Right ventricle myocardium inferior (tissue), 1 donor: ENCODE results near the gene STT3B. TPM values are rescaled to one million over a fixed set of nuclear protein-coding genes. Genes with fewer than 3 reads are reported as not detected.
"Not testable (repeated sequence)": the region's sequence is repeated elsewhere in the genome, so short reads cannot be mapped to it uniquely, and the experiment has no call there.

Source experiments
- ATAC-seq: fragments of 200-7000 bp; cut with Tn5 transposase; one replicate; pipeline ENCODE4 v1.9.1; 2020; ENCODE audit warnings: mild to moderate bottlenecking, moderate library complexity
- DNase-seq: peaks from one replicate; pipeline ENCODE4 v3.0.0; 2021; ENCODE audit errors: missing footprints
- intact Hi-C: fragments of 100-400 bp; cut with DNase I; formaldehyde crosslinking; loops from one replicate; pipeline ENCODE4 v1.11.0; 2022
- long read RNA-seq: library from polyadenylated mRNA; unstranded; transcript quantifications from one replicate; pipeline ENCODE4 v2.0.0, GENCODE V29; 2021
- total RNA-seq: library from RNA; stranded (reverse); fragmentation: NEBNext Ultra II Directional; extraction: Animal tissue kit (Norgen Biotek cat#: 25700); gene quantifications from one replicate; pipeline ENCODE4 v1.2.1, GENCODE V29; 2021
- donor health status: DM: no; HTN: yes; CAD: no; lungs with severe emphysema.

Gene STT3B
- total RNA-seq = 98.6 TPM
- long read RNA-seq, full-length matches to known transcripts = 79 of 91 reads
- long read RNA-seq, partial matches to known transcripts = 3 of 91 reads
- long read RNA-seq, other reads (novel, unspliced or antisense) = 9 of 91 reads

DNA sequence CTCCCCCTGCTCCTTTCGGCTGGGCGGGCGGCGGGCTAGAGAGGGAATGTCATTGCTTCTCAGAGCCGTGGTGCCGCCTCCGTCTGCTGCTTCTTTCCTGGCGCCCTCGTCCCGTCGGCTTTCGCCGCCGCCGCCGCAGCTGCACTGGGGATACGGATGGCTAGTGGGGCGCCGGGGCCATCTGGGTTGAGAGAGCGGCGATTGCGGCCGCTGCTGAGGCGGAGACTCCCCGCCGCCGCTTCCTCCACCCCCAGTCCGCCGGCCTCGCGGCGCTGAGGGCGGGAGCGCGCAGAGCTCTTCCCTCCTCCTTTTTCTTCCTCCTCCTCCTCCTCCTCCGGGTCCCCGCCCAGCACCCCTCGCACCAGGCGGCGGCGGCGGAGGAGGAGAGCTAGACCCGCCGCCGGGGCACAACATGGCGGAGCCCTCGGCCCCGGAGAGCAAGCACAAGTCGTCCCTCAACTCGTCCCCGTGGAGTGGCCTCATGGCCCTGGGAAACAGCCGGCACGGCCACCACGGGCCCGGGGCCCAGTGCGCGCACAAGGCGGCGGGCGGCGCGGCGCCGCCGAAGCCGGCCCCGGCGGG is at the start of gene STT3B:
Gene STT3B, plus strand, starts transcription at position 339 of the 582 bp plus-strand sequence. Its CDS starts 74 bp downstream, at position 413.
- intact Hi-C loops = loop anchor here (2.0 to 10.0 kb wide), 3 partner anchors 48 to 452 kb away; partner anchors contain the start of genes OSBPL10 and ZNF860

DNA sequence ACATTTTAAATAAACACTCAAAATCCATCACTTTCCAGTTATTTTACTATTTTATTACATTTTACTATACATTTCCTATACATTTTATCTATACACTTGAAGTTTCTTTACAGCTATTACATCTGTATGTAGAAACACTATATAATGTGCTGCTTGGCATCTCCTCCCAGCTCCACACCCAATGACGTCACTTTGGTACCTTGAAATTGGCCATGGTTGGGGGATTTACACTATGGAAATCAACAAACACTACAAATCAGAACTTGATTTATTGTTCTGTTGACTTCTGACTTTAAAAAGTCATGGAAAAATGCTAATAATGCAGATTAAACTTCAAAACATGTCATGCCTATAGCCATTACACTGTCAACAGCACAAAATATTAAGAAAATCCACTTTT is 48.9 kb upstream of the STT3B start:
- intact Hi-C loops = no loop called here
- DNase-seq = no peak
- ATAC-seq = no peak

More for the DNA sequence above, at the start of gene STT3B:
- ATAC-seq (peak; percentile 83), DNase-seq (peak; percentile 93)

DNA sequence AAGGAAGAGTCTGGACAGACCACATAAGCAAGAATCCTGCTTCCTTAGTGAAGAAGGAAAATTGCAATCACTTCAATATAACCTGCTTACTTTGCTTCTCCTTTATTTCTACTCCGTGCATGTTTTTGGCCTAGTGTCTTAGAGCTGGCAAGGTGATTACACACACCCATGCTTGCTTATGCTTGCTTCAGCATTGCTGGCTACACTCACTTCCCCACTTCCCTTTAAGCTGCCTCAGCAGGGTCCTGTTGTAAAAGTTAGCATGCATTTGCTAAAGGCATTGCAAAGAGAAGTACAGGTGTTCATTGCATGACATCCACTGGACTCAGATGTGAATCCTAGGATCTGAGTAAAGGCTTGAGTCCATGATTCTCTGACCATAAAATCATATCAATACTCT is 47.5 kb upstream of the STT3B start:
- ATAC-seq (no peak), DNase-seq (no peak)
- intact Hi-C loops = no loop called here

DNA sequence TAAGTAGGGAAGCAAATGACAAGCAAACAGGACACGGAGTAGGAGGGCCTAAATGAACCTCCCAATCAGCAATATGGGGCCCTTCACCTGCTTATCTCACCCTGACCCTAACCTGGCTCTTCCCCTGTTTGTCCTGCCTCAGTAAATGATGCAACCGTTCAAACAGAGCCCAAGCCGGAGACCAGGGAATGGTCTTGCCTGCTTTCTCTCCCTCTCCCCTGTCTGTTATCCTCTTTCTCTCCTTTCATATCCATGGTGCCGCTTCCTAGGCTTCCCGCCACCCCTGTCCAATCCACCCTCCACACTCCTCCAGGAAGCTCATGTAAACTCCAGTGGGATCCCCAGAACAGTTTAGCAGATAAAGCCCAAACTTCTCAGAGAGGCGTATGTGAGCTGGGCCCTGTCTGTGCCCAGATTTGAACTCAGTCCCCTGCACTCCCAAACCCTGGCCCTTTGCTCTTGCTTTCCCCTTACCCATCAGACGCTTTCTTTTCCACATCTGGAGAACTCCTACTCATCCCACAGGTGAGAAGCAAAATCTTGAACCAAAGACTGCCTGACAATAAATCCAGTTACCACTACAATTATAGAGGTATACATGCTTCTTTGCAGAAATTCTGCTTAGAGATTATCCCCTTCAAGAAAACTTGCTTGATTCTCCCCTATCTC is 45.7 kb upstream of the STT3B start:
- intact Hi-C loops = no loop called here
- ATAC-seq = no peak
- DNase-seq = no peak

DNA sequence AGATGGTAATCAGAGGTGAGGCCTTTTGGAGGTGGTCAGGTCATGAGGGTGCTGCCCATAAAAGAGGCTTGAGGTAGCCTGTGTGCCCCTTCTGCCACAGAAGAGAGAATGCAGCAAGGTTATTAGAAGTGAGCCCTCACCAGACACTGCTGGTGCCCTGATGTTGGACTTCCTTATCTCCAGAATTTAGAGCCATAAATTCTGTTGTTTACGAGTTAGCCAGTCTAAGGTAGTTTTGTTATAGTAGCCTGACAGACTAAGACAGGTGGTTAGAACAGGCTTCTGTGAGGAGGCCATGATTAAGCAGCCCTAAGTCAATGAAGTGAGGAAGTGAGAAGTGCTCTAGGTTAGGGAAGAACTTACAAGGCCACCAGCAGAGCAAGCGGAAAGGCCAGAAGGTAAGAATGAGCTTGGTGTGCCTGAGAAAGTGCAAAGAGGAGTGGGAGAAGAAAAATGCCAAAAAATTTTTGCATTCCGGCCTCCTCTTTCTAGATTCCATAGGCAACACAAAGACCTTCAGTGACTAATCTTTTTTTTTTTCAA is 44.2 kb upstream of the STT3B start:
- no peak for ATAC-seq

DNA sequence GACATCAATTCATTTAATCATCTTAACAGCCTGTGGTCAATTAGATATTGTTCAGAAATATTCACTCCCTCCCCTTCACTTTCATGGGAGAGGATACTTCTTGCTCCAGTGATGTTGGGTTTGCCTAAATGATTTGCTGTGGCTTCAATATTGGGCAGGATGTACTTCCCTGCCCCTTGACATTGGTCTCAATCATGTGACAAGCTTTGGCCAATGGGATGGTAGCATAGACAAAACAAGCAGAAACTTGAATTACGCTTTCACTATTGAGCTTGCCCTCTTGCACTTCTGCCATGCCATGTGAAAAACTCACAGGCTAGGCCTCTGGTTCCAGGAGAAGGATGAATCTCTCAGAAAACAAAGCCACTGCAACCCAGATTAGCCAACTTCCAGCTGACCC is 42.2 kb upstream of the STT3B start:
- no peak for ATAC-seq
- DNase-seq = no peak
- intact Hi-C loops = no loop called here

More for the DNA sequence above, 44.2 kb upstream of the STT3B start:
- no peak for DNase-seq
- intact Hi-C loops = no loop called here

DNA sequence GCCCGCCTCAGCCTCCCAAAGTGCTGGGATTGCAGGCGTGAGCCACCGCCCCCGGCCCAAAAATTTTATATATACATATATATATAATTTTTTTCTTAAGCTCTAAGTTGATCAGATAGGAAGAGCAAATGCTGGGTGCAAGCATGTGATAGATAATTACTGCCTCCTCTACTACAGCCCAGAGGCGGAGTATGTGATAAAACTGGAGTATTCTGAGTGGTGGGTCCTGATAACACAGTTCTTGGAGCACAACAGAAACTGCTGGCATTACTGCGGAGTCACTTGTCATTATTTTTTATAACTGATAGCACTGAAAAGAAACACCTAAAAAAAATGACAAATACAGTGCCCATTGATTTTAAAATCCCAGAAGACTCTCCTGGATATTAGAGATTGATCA is 41.1 kb upstream of the STT3B start:
- ATAC-seq (no peak), DNase-seq (no peak)
- intact Hi-C loops = no loop called here

DNA sequence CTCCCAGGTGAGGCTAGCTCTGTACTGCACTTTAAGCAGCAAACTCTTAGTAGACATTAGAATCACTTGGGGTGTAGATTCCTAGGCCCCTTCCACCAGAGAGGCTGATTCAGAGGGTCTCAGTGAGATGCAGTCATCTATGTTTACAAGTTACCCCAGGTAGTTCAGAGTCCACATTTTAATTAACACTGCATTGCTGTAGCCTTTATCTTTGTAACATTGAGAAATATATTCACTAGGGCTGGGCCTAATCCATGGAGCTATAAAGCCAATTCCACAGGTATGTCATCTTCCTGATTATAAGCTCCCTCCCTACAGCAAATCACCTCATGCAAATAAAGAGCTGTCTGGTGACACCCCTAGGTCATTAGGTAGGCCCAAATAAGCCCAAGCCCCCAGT is 39.6 kb upstream of the STT3B start:
- DNase-seq (no peak), ATAC-seq (no peak)
- intact Hi-C loops = no loop called here

DNA sequence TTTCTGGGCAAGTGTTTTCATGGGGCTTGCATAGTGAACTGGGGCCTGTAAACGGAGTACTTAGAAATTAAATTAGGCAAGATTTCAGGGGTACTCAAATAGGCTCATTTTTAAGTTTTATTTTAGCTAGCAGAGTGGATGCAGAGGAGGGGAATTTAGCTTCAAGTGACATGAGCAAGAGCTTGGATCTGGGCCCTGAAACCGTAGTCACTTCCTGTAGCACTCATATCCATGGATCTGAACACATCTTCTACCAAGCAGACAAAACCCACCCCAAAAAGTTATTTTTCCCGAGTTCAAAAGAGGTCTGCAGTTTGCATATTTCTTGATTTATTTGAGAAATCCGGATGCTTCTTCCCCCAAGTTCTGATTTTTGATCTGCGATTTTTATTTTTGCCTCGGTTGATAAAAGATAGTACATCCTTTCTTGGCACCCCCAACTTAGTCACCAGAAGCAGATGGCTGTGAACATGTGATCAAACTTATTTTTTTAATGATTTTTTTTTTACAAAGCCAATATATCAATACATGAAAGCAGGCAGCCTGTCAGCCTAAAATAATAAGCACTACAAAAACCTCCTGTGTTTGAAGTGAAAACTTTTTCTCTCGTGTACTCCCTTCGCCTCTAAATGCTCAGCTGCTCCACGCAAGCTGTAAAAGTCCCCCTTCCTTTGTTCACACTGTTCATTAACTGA is 36.6 kb upstream of the STT3B start:
- intact Hi-C loops = no loop called here
- no peak for ATAC-seq
- no peak for DNase-seq

DNA sequence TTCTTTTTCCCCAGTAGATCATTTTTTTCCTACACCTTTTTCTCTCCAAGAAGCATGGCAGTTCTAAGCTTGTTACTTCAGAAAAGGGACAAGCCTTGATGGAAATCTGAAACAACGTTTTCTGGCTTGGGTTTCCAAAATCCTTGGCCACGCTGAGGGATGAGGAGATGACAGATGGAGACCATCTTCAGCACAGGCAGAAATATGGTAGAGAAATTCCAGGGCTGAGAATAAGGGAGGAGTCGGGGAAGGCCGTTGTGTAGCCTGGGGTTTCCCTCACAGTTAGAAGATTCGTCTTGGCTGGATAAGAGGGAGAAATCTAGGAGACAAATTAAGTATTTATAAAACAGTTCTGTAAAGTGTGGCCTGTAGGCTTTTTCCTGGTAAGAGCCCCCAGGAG is 33.9 kb upstream of the STT3B start:
- no peak for ATAC-seq
- intact Hi-C loops = no loop called here
- DNase-seq = no peak

DNA sequence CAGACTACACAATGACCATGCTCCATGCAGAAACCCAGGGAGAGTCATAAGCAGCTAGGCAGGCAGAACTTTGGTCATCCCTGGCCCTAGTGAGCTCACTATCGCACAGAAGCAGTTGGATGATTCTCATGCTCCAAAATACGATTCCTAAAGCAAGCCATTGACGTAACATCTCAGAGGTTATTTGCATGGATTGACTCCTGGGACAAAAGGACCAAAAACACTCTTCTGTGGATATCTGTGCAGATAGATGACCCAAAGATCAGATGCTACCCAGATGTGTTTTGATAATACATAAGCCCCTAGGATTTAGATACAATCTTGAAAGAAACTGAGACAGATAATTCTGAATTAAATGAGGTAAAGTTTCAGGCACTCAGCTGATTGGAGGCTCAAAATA is 33.4 kb upstream of the STT3B start:
- intact Hi-C loops = no loop called here
- DNase-seq (no peak), ATAC-seq (no peak)

DNA sequence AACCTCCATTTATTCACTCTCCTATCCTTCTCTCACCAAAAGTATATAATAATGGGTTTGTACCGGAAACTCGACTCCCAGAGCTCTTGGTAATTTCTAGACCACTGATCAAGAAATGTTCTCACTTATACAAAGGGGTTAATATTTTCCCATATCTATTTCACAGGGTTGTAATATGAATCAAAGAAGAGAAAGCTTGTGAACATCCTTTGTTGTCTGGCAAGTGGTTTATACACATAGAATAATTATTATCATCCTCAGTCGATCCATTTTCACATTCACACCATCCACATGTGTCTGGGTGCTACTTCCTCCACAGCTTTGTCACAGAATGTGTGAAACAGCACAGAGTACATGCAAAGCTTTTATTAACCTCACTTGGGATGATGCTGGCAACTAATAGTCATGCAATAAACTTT is 29.9 kb upstream of the STT3B start:
- intact Hi-C loops = no loop called here
- no peak for DNase-seq
- ATAC-seq = no peak

DNA sequence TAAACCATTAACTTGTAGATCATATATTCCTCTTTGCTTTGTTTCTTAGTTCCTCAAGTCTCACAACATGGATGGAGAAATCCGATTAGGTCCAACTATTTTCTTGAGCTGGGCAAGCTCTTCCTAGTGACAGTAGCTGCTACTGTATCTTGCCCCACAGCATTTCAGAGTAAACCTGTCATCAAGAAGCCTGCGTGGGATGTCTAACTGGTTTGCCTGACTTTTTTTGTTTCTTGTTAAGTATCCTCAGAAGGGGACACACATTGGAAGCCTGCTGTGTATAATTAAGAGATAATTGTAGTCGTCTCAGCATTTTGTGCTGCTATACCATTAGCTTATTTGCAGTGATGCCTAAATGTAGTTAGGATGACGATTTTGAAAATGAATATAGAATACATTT is 29.3 kb upstream of the STT3B start:
- DNase-seq (no peak), ATAC-seq (no peak)
- intact Hi-C loops = no loop called here

DNA sequence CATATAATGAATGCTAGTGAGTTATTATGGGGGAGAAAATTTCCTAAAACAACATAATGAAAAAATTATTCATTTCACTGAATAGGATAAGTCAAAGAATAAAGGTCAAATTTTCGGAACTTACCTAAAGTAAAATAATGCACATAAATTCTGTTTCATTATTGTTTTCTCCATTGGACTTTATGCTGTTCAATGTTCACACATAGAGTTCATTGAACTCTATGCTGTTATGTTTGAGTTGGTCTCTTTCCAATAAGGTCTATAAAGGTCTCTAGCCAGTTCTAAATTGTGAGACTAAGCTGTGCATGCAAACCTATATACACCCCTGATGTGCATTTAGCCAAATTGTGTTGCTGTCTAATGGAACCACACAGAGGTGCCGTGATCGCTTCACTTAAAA is 28.5 kb upstream of the STT3B start:
- intact Hi-C loops = no loop called here
- no peak for ATAC-seq

DNA sequence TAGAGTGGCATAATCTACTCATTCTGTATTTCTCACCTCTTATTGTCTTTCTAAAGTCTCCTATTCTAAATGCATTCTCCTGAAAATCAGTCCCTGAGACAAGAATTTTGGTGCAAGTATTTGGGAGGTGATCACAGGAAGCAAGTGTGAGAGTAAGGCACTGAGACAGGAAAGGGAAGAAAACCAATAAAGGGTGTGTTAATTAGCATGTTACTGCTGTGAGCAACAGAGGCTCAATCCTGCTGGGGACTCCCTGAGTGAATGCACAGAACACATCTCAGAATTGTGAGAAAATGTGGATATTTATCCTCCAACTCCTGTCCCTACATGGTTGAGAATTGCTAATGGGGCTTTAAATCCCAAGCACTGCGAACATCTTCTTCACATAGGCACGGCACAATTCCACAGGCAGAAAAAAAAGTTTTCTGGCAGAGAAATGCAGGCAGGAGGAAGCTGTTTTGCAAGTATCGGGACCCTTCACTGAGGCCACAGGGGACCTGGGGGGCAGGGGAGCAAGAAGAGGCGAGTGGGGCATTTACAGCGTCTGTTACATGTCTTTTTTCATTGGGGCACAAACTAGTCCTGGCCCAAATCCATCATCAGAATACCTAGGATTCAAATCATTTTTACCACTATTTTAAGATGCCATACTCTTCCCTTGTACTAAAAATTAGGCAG is 27.2 kb upstream of the STT3B start:
- no peak for DNase-seq
- ATAC-seq = no peak
- intact Hi-C loops = no loop called here

More for the DNA sequence above, 28.5 kb upstream of the STT3B start:
- DNase-seq = no peak

DNA sequence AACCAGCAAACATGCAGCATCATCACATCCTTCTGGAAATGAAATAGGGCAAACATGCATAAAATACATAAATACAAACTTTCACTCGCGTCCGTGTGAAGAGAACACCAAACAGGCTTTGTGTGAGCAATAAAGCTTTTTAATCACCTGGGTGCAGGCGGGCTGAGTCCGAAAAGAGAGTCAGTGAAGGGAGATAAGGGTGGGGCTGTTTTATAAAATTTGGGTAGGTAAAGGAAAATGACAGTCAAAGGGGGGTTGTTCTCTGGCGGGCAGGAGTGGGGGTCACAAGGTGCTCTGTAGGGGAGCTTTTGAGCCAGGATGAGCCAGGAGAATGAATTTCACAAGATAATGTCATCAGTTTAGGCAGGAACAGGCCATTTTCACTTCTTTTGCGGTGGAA is 26.2 kb upstream of the STT3B start:
- intact Hi-C loops, ATAC-seq, DNase-seq: not testable (repeated sequence)

DNA sequence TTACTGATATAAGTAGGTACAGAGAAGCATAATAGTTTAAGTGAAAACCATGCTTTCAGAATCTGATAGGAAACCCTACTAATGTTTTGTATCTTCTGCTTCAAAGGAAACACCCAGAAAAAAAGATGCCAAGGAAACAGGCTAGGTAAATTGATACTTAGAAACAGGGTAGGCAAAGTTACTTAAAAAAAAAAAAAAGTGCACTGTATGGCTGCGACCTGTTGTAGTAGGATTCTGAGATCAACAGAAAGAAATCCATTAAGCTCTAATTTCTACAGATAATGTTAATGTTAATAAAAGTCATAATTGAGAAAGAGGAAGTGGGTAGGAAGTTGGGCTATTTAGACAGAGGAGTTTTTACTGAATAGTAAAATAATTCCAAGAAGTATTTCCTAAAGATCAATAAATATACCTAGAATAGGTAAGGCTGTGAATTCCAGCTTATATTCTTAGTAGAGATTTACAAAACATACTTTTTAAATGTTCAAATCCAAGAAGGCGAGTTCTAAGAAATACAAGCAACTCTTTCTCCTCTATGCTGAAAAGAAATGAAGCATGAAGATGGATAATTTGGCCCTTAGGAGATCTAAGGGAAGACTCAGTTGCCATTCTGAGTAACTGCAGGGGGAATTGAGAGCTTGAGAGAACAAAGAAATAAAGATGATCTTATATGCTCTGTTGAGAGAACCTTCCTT is 24.1 kb upstream of the STT3B start:
- ATAC-seq (no peak), DNase-seq (no peak)
- intact Hi-C loops = no loop called here

DNA sequence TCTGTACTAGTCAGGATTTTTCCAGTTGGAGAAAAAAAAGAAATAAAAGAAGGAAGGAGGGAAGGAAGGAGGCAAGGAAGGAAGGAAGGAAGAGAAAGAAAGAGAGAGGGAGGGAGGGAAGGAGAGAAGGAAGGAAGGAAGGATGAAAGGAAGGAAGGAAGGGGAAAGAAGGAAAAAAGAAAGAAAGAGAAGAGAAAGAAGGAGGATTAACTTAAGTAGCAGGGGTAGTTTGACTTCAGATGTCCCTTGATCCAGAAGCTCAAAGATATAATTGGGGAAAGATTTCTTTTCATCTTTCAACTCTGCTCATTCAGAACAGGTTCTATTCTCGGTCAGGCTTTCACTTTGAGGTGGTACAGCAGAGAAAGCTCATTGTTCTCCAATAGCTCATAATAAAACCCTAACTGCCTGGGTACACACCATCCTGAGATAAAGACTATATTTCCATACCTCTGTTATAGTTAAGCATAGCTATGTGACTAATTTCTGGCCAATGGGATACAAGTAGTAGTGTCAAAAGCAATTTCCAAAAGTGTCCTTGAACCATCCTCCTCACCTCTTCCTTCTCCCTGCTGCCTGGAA is 23.5 kb upstream of the STT3B start:
- no peak for DNase-seq
- no peak for ATAC-seq
- intact Hi-C loops = no loop called here
